B cell (primary cell): ENCODE results near the gene SPRY1. TPM values are rescaled to one million over a fixed set of nuclear protein-coding genes. Genes with fewer than 3 reads are reported as not detected.

Source experiments
- ATAC-seq: fragments of 200-7000 bp; cut with Tn5 transposase; one replicate; pipeline ENCODE4 v1.10.0; 2021; ENCODE audit warnings: low read depth, mild to moderate bottlenecking, moderate number of reproducible peaks, moderate library complexity
- CTCF ChIA-PET: fragments of 350-600 bp; sonication (Branson Sonifier 250); formaldehyde crosslinking; loops from one replicate; lab custom pipeline; 2021; ENCODE audit warnings: antibody characterized with exemption, inconsistent platforms; lab: Charles Lee
- POLR2A ChIA-PET: fragments of 350-600 bp; sonication (Branson Sonifier 250); formaldehyde crosslinking; loops from one replicate; lab custom pipeline; 2021; ENCODE audit warnings: antibody characterized with exemption; lab: Charles Lee
- DNase-seq: peaks from one replicate; pipeline ENCODE4 v3.0.0; 2013
- H2AFZ ChIP-seq: 2 replicates; pipeline ENCODE4 v1.6.1; 2012; ENCODE audit warnings: mild to moderate bottlenecking, low read depth, low read length; ENCODE audit not compliant: insufficient read depth, poor library complexity, severe bottlenecking
- H3K27ac ChIP-seq, 2 donors: 1 replicate in 1 of 2; 2 replicates in 1 of 2; pipeline ENCODE4 v1.5.1; 2012 to 2013; ENCODE audit warnings: low read length in 2 of 2, mild to moderate bottlenecking in 2 of 2, moderate library complexity in 1 of 2
- H3K27me3 ChIP-seq, 4 experiments: fragments of 200-600 bp in 1 of 4; sonication (generic) in 1 of 4; replicated peaks in 1 of 4; 1 replicate in 2 of 4; 2 replicates in 2 of 4; pipeline versions ENCODE4 v1.6.1 to v1.7.0; 2013 to 2016; ENCODE audit warnings: low read length in 3 of 4, mild to moderate bottlenecking in 2 of 4, mixed read lengths in 1 of 4, moderate library complexity in 1 of 4; ENCODE audit not compliant: insufficient read depth in 4 of 4, control insufficient read depth in 3 of 4; ENCODE audit errors: control extremely low read depth in 1 of 4
- H3K36me3 ChIP-seq, 2 experiments: replicated peaks in 1 of 2; 1 replicate in 1 of 2; 2 replicates in 1 of 2; pipeline versions ENCODE4 v1.6.1 to v1.7.1; 2013; ENCODE audit warnings: low read length in 1 of 2; ENCODE audit not compliant: insufficient read depth in 2 of 2, control insufficient read depth in 1 of 2; ENCODE audit errors: control extremely low read depth in 1 of 2, extremely low read depth in 1 of 2
- H3K4me1 ChIP-seq, 2 donors: fragments of 200-600 bp in 1 of 2; sonication (generic) in 1 of 2; 1 replicate in 1 of 2; 2 replicates in 1 of 2; pipeline versions ENCODE4 v1.5.1 to v1.6.1; 2013 to 2017; ENCODE audit warnings: low read length in 2 of 2; ENCODE audit not compliant: control insufficient read depth in 2 of 2, insufficient read depth in 2 of 2
- H3K4me2 ChIP-seq: replicated peaks from 2 replicates; pipeline ENCODE3; 2012; ENCODE audit warnings: mild to moderate bottlenecking, low read depth, low read length; ENCODE audit not compliant: poor library complexity, severe bottlenecking
- H3K4me3 ChIP-seq, 5 experiments: fragments of 200-600 bp in 1 of 5; sonication (generic) in 1 of 5; 1 replicate in 3 of 5; 2 replicates in 2 of 5; pipeline versions ENCODE4 v1.5.1 to v1.7.0; 2011 to 2016; ENCODE audit warnings: low read length in 4 of 5, mild to moderate bottlenecking in 4 of 5, low read depth in 2 of 5, control low read depth in 1 of 5, moderate library complexity in 1 of 5; ENCODE audit not compliant: insufficient read depth in 1 of 5; ENCODE audit errors: control extremely low read depth in 1 of 5, extremely low read depth in 1 of 5
- H3K79me2 ChIP-seq: fragments of 200-600 bp; sonication (generic); one replicate; pipeline ENCODE4 v1.6.0; 2016; ENCODE audit warnings: low read length; ENCODE audit not compliant: control insufficient read depth, insufficient read depth
- H3K9ac ChIP-seq: fragments of 200-600 bp; sonication (generic); 2 replicates; pipeline ENCODE4 v1.6.1; 2017; ENCODE audit warnings: mild to moderate bottlenecking, low read length, moderate library complexity
- H3K9me3 ChIP-seq, 3 donors: one replicate each; pipeline versions ENCODE4 v1.6.1 to v1.7.1; 2013; ENCODE audit warnings: low read length in 2 of 3; ENCODE audit not compliant: control insufficient read depth in 2 of 3, insufficient read depth in 1 of 3; ENCODE audit errors: control extremely low read depth in 1 of 3
- H4K20me1 ChIP-seq: 2 replicates; pipeline ENCODE4 v1.6.0; 2012; ENCODE audit warnings: mild to moderate bottlenecking, low read length; ENCODE audit not compliant: insufficient read depth, control insufficient read depth, poor library complexity, severe bottlenecking
- H3K27ac Mint-ChIP-seq: one replicate; pipeline ENCODE4 v1.8.0; 2021; ENCODE audit warnings: mixed read lengths
- H3K27me3 Mint-ChIP-seq: one replicate; pipeline ENCODE4 v1.8.0; 2021; ENCODE audit warnings: mixed read lengths
- H3K4me1 Mint-ChIP-seq: one replicate; pipeline ENCODE4 v1.8.0; 2021; ENCODE audit warnings: mixed read lengths
- H3K4me3 Mint-ChIP-seq: one replicate; pipeline ENCODE4 v1.8.0; 2021; ENCODE audit warnings: mixed read lengths
- H3K9me3 Mint-ChIP-seq: one replicate; pipeline ENCODE4 v1.8.0; 2022; ENCODE audit warnings: mixed read lengths; ENCODE audit not compliant: insufficient read depth
- CTCF ChIP-seq: fragments of 200-600 bp; IDR thresholded peaks from one replicate; pipeline ENCODE4 v1.8.0; 2022; ENCODE audit warnings: antibody characterized with exemption, mild to moderate bottlenecking
- EZH2 ChIP-seq: IDR thresholded peaks from 2 replicates; pipeline ENCODE4 v1.6.1; 2012; ENCODE audit warnings: borderline replicate concordance, low read depth, mild to moderate bottlenecking, moderate library complexity, low read length; ENCODE audit not compliant: insufficient read depth, poor library complexity, severe bottlenecking
- WGBS: methylation state at CpG from one replicate; pipeline ENCODE4 v1.1.5; 2013; ENCODE audit warnings: missing lambda C conversion rate; ENCODE audit not compliant: insufficient coverage; 5-methylcytosine and 5-hydroxymethylcytosine counted together
- intact Hi-C: fragments of 100-400 bp; cut with micrococcal nuclease; formaldehyde crosslinking; loops from one replicate; pipeline ENCODE4 v1.10.0; 2022
- polyA plus RNA-seq: library from polyadenylated mRNA; depleted of rRNA; stranded (reverse); fragments of >200 nt; gene quantifications from 2 replicates; pipeline ENCODE4 v1.2.3, GENCODE V29; 2012
- total RNA-seq, 2 donors: library from RNA; stranded (reverse); fragments of 120-200 nt in 1 of 2; gene quantifications; 1 replicate in 1 of 2; 2 replicates in 1 of 2; pipeline versions ENCODE4 v1.2.3 to v1.2.4, GENCODE V29; 2013 to 2022

SPRY1 gene
- total and polyA plus RNA-seq, 2 donors (not counting 1 experiment from before 2014, with no cell fraction given) = 4.7 to 6.9 TPM

GRCh38 chr4:123361195-123361861 is 35.3 kb upstream of the SPRY1 start:
- Histone ChIP-seq H3K4me1 (peaks cover 7 to 25% of the 10 kb centered on the region in 2 donors), H3K79me2 (no peaks in the 10 kb centered on the region), H3K4me2 (no peak overlapping the region), H3K27ac (no peak overlapping the region), H3K9ac (no peak overlapping the region), H4K20me1 (no peaks in the 10 kb centered on the region), H3K27me3 (no peaks in the 10 kb centered on the region), H2AFZ (no peak overlapping the region), H3K36me3 (no peaks in the 10 kb centered on the region), H3K9me3 (peaks cover 0 to 3% (median 0%) of the 10 kb centered on the region in 3 donors), H3K4me3 (no peak overlapping the region)
- Mint-ChIP-seq H3K4me3 (no peak overlapping the region), H3K27me3 (peaks cover 6% of the 10 kb centered on the region), H3K9me3 (no peaks in the 10 kb centered on the region), H3K4me1 (peaks cover 24% of the 10 kb centered on the region), H3K27ac (no peak overlapping the region)
- no CpG with 5 or more reads among the region's 2 CpGs for WGBS
- no peak for TF ChIP-seq CTCF
- no peak for TF ChIP-seq EZH2
- DNase-seq (no peak), ATAC-seq (no peak)
- ChIA-PET POLR2A (no interaction called here), CTCF (interaction anchor here (0.7 kb wide), 1 partner anchor 266 kb away, joined by 3 read pairs; no protein-coding TSS in a partner anchor)
- intact Hi-C loops = no loop called here

- H3K9me3 ChIP-seq = peaks cover 0 to 3% (median 0%) of the 10 kb centered on the region in 3 donors
- no peak overlapping the region for H3K27ac ChIP-seq
- ATAC-seq (no peak), DNase-seq (no peak)
- H3K79me2 ChIP-seq = no peaks in the 10 kb centered on the region
- no peaks in the 10 kb centered on the region for H3K9me3 Mint-ChIP-seq
- H3K36me3 ChIP-seq = no peaks in the 10 kb centered on the region
- ChIA-PET POLR2A (no interaction called here), CTCF (no interaction called here)
- H3K27me3 Mint-ChIP-seq = peaks cover 4% of the 10 kb centered on the region
- H3K4me3 Mint-ChIP-seq = no peak overlapping the region
- H4K20me1 ChIP-seq = no peaks in the 10 kb centered on the region
- no CpG with 5 or more reads among the region's 1 CpG for WGBS
- H3K27ac Mint-ChIP-seq = no peak overlapping the region
- peaks cover 7 to 25% of the 10 kb centered on the region in 2 donors for H3K4me1 ChIP-seq
- H3K9ac ChIP-seq = no peak overlapping the region
- no peak overlapping the region for H2AFZ ChIP-seq
- no peak overlapping the region for H3K4me3 ChIP-seq
- TF ChIP-seq CTCF = no peak
- no peak for TF ChIP-seq EZH2
- intact Hi-C loops = no loop called here
- no peaks in the 10 kb centered on the region for H3K27me3 ChIP-seq
- H3K4me1 Mint-ChIP-seq = peaks cover 24% of the 10 kb centered on the region
- no peak overlapping the region for H3K4me2 ChIP-seq
Observed at GRCh38 chr4:123362103-123362502, 34.5 kb upstream of the SPRY1 start.
